DND-41 (cell line): ENCODE data around the gene SND1.

Experiments
- ATAC-seq: fragments of 200-7000 bp; cut with Tn5 transposase; 3 replicates; pipeline ENCODE4 v1.9.1; 2021; ENCODE audit warnings: low read depth; ENCODE audit not compliant: insufficient read depth
- DNase-seq: peaks from one replicate; pipeline ENCODE4 v3.0.0-alpha.2; 2020
- H2AFZ ChIP-seq: 2 replicates; pipeline ENCODE4 v1.6.0; 2012; ENCODE audit warnings: low read depth, low read length
- H3K27ac ChIP-seq: 2 replicates; pipeline ENCODE4 v1.5.1; 2012; ENCODE audit warnings: low read length, inconsistent platforms
- H3K27me3 ChIP-seq: fragments of 200-600 bp; sonication (generic); 2 replicates; pipeline ENCODE4 v1.6.0; 2012; ENCODE audit warnings: low read length, mild to moderate bottlenecking, inconsistent platforms; ENCODE audit not compliant: insufficient read depth, poor library complexity
- H3K36me3 ChIP-seq: 2 replicates; pipeline ENCODE4 v1.5.1; 2012; ENCODE audit warnings: low read length, inconsistent platforms; ENCODE audit not compliant: insufficient read depth
- H3K4me1 ChIP-seq: 2 replicates; pipeline ENCODE4 v1.5.1; 2012; ENCODE audit warnings: mild to moderate bottlenecking, low read length; ENCODE audit not compliant: insufficient read depth
- H3K4me2 ChIP-seq: 2 replicates; pipeline ENCODE4 v1.6.0; 2012; ENCODE audit warnings: mild to moderate bottlenecking, moderate library complexity, low read length, inconsistent platforms; ENCODE audit not compliant: insufficient read depth
- H3K4me3 ChIP-seq, 2 experiments: fragments of 200-600 bp in 1 of 2; shearing (Covaris generic) in 1 of 2; 2 replicates each; pipeline ENCODE4 v1.5.1; 2012 to 2016; ENCODE audit warnings: inconsistent platforms in 2 of 2, low read length in 2 of 2, mild to moderate bottlenecking in 2 of 2, low read depth in 1 of 2, moderate library complexity in 1 of 2
- H3K79me2 ChIP-seq: 2 replicates; pipeline ENCODE4 v1.6.0; 2012; ENCODE audit warnings: low read length, inconsistent platforms; ENCODE audit not compliant: insufficient read depth
- H3K9ac ChIP-seq: 2 replicates; pipeline ENCODE4 v1.6.0; 2012; ENCODE audit warnings: low read depth, mild to moderate bottlenecking, inconsistent platforms, low read length, moderate library complexity
- H3K9me3 ChIP-seq: 2 replicates; pipeline ENCODE4 v1.5.1; 2012; ENCODE audit warnings: low read length, moderate library complexity, mild to moderate bottlenecking, inconsistent platforms; ENCODE audit not compliant: insufficient read depth, severe bottlenecking
- H4K20me1 ChIP-seq: 2 replicates; pipeline ENCODE4 v1.6.0; 2012; ENCODE audit warnings: low read length; ENCODE audit not compliant: insufficient read depth
- CTCF ChIP-seq: IDR thresholded peaks from 2 replicates; pipeline ENCODE4 v1.5.1; 2012; ENCODE audit warnings: borderline replicate concordance, low read length, moderate library complexity, mild to moderate bottlenecking; ENCODE audit not compliant: poor library complexity, severe bottlenecking; ENCODE audit errors: extremely low read depth
- EZH2 ChIP-seq: IDR thresholded peaks from 3 replicates; pipeline ENCODE4 v1.6.1; 2012; ENCODE audit warnings: borderline replicate concordance, low read depth, mild to moderate bottlenecking, moderate library complexity, low read length, inconsistent platforms; ENCODE audit not compliant: severe bottlenecking

Gene SND1

GRCh38 chr7:128025380-128025779, 373.4 kb downstream of the SND1 start:
- DNase-seq (no peak), ATAC-seq (no peak)
- Histone ChIP-seq H3K9me3 (no peaks in the 10 kb centered on the region), H2AFZ (no peak overlapping the region), H3K4me3 (no peak overlapping the region), H3K36me3 (peaks cover 19% of the 10 kb centered on the region), H3K4me2 (no peak overlapping the region), H3K27ac (no peak overlapping the region), H3K9ac (no peak overlapping the region), H4K20me1 (no peaks in the 10 kb centered on the region), H3K4me1 (no peaks in the 10 kb centered on the region), H3K79me2 (no peaks in the 10 kb centered on the region), H3K27me3 (no peaks in the 10 kb centered on the region)
- TF ChIP-seq CTCF (no peak), EZH2 (no peak)

- no peaks in the 10 kb centered on the region for H4K20me1 ChIP-seq
- TF ChIP-seq CTCF: no peak
- TF ChIP-seq EZH2: no peak
- H3K79me2 ChIP-seq: no peaks in the 10 kb centered on the region
- H3K4me1 ChIP-seq: no peaks in the 10 kb centered on the region
- H3K9me3 ChIP-seq: no peaks in the 10 kb centered on the region
- ATAC-seq (no peak), DNase-seq (no peak)
- H3K27me3 ChIP-seq: no peaks in the 10 kb centered on the region
- no peak overlapping the region for H3K9ac ChIP-seq
- H3K27ac ChIP-seq: no peak overlapping the region
- H3K4me2 ChIP-seq: no peak overlapping the region
- no peak overlapping the region for H2AFZ ChIP-seq
- no peak overlapping the region for H3K4me3 ChIP-seq
- peaks cover 14% of the 10 kb centered on the region for H3K36me3 ChIP-seq
These were observed 373.8 kb downstream of the SND1 start for GRCh38 chr7:128025819-128026218.

DNA sequence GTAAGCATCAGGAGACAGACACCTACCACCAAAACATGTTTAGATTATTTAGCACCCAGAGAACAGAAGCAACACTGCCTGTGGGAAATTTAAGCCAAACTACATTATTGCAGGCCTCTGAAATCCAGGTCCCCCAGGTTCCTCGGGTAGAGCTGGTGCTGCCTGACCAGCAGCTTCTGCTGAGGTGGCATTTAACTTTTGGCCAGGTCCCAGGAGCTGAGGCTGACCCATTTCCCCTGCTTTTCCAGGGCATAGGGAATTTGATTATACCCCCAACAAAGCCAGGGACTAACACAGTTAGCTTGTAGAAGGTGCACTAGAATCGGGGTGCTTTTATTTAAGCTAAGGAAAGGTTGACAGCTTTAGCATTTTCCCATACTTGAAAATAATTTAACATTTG, 374.6 kb downstream of the SND1 start:
- Histone ChIP-seq H3K4me1 (no peaks in the 10 kb centered on the region), H3K27me3 (no peaks in the 10 kb centered on the region), H3K27ac (no peak overlapping the region), H3K9me3 (no peaks in the 10 kb centered on the region), H3K9ac (no peak overlapping the region), H3K36me3 (peaks cover 14% of the 10 kb centered on the region), H2AFZ (no peak overlapping the region), H4K20me1 (no peaks in the 10 kb centered on the region), H3K4me3 (no peak overlapping the region), H3K4me2 (no peak overlapping the region), H3K79me2 (no peaks in the 10 kb centered on the region)
- no peak for DNase-seq
- TF ChIP-seq CTCF: no peak
- TF ChIP-seq EZH2: no peak
- no peak for ATAC-seq

- H3K36me3 ChIP-seq: peaks cover 14% of the 10 kb centered on the region
- no peaks in the 10 kb centered on the region for H3K9me3 ChIP-seq
- H3K79me2 ChIP-seq: no peaks in the 10 kb centered on the region
- H3K4me2 ChIP-seq: no peak overlapping the region
- TF ChIP-seq CTCF (no peak), EZH2 (no peak)
- ATAC-seq (no peak), DNase-seq (no peak)
- H3K9ac ChIP-seq: no peak overlapping the region
- no peaks in the 10 kb centered on the region for H4K20me1 ChIP-seq
- H3K4me1 ChIP-seq: no peaks in the 10 kb centered on the region
- no peak overlapping the region for H2AFZ ChIP-seq
- H3K27ac ChIP-seq: no peak overlapping the region
- H3K27me3 ChIP-seq: no peaks in the 10 kb centered on the region
- no peak overlapping the region for H3K4me3 ChIP-seq
These were observed 375.5 kb downstream of the SND1 start for GRCh38 chr7:128027485-128027980.
